Fibroblast of lung (primary cell): Measurements from ENCODE around the gene SRP9.

Experiments
- EZH2 ChIP-seq: IDR thresholded peaks from 2 replicates; pipeline ENCODE4 v1.5.1; 2012; ENCODE audit warnings: low read length, control low read depth, mild to moderate bottlenecking; ENCODE audit errors: missing control alignments
- TF ChIP-seq, protein P1 (sequence below), 2 donors: IDR thresholded peaks in 1 of 2; conservative IDR thresholded peaks in 1 of 2; 1 replicate in 1 of 2; 2 replicates in 1 of 2; pipeline ENCODE4 v1.5.1; 2011 to 2012; ENCODE audit warnings: low read length in 2 of 2, control low read depth in 1 of 2, inconsistent platforms in 1 of 2, low read depth in 1 of 2, mild to moderate bottlenecking in 1 of 2

DNA sequence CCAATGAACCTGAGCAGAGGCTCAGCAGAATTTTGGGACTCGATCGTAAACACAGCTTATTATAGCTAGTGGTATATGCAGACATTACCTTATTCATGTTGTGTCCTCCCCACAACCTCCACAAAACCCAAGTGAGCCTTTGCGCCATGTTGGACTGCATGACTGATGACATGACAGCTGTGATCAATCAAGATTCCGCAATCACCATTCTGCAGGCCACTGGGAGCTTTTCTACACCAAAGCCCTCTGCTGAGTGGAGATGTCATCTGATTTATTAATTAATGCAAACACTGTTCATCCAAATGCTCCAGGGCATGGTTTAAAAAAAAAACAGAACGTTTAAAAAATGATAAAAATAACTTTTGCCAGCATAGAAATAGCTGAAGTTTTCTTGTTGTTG is 7.9 kb upstream of the SRP9 start:
- TF ChIP-seq, protein P1, sequence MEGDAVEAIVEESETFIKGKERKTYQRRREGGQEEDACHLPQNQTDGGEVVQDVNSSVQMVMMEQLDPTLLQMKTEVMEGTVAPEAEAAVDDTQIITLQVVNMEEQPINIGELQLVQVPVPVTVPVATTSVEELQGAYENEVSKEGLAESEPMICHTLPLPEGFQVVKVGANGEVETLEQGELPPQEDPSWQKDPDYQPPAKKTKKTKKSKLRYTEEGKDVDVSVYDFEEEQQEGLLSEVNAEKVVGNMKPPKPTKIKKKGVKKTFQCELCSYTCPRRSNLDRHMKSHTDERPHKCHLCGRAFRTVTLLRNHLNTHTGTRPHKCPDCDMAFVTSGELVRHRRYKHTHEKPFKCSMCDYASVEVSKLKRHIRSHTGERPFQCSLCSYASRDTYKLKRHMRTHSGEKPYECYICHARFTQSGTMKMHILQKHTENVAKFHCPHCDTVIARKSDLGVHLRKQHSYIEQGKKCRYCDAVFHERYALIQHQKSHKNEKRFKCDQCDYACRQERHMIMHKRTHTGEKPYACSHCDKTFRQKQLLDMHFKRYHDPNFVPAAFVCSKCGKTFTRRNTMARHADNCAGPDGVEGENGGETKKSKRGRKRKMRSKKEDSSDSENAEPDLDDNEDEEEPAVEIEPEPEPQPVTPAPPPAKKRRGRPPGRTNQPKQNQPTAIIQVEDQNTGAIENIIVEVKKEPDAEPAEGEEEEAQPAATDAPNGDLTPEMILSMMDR (conservative IDR thresholded peaks at IDR 0.05 in 1 of 2, IDR thresholded peaks at IDR 0.05 in 1 of 2; ENCODE audit: low read depth in 1 of 2, low read length in 2 of 2) = no peak
- TF ChIP-seq EZH2 = no peak
